ENCODE results near the gene IMPA2. TPM values are rescaled to one million over a fixed set of nuclear protein-coding genes. Genes with fewer than 3 reads are reported as not detected.
"Not testable (repeated sequence)": the region's sequence is repeated elsewhere in the genome, so short reads cannot be mapped to it uniquely, and the experiment has no call there.

Gene IMPA2
- total RNA-seq, 1 donor from 2014 or later, result 54.2 TPM

DNA sequence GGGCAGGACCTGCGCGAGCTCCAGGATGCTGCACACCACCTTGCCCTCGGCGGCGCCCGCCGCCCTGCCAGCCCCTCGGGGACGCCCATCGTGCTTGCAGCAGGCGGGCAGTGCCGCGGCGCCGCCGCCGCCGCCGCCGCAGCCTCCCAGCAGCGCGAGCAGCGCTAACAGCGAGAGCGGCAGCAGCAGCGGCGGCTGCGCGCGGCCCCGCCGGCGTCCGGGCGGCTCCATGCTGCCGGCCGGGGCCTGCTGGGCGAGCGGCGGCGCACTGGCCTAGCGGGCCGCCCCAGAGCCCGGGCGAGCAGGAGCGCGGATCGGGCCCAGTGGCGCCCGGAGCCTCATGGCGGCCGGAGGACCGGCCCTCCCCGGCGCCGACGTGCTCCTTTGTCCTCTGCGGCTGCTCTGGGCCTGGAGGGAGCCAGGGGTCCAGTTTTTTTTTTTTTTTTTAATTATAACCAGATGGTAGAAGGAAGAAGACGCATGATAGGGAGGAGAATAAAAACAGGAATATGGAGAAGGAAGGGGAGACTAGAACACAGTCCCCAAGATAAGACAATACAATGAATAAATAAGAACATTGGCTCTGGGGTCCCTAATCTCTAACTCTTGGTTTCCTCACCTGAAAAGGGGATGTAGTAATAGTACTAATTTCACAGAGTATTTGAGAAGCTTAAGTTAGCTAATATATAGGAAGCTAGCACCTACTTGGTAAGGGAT, 95.3 kb downstream of the IMPA2 start:
- no peaks in the 10 kb centered on the region for H3K9me3 ChIP-seq
- ATAC-seq (peak; percentile 88 to 89), DNase-seq (no peak)
- H3K36me3 ChIP-seq, result no peaks in the 10 kb centered on the region
- no peaks in the 10 kb centered on the region for H3K4me1 ChIP-seq
- TF ChIP-seq, protein P1, sequence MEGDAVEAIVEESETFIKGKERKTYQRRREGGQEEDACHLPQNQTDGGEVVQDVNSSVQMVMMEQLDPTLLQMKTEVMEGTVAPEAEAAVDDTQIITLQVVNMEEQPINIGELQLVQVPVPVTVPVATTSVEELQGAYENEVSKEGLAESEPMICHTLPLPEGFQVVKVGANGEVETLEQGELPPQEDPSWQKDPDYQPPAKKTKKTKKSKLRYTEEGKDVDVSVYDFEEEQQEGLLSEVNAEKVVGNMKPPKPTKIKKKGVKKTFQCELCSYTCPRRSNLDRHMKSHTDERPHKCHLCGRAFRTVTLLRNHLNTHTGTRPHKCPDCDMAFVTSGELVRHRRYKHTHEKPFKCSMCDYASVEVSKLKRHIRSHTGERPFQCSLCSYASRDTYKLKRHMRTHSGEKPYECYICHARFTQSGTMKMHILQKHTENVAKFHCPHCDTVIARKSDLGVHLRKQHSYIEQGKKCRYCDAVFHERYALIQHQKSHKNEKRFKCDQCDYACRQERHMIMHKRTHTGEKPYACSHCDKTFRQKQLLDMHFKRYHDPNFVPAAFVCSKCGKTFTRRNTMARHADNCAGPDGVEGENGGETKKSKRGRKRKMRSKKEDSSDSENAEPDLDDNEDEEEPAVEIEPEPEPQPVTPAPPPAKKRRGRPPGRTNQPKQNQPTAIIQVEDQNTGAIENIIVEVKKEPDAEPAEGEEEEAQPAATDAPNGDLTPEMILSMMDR (IDR thresholded peaks at IDR 0.05), result no peak
- intact Hi-C loops (cut with DNase I), result no loop called here
- no peak overlapping the region for H3K27ac ChIP-seq
- peak overlapping the region; percentile 37 for H3K4me3 ChIP-seq
- H3K27me3 ChIP-seq (ENCODE audit: low read depth), result no peaks in the 10 kb centered on the region

DNA sequence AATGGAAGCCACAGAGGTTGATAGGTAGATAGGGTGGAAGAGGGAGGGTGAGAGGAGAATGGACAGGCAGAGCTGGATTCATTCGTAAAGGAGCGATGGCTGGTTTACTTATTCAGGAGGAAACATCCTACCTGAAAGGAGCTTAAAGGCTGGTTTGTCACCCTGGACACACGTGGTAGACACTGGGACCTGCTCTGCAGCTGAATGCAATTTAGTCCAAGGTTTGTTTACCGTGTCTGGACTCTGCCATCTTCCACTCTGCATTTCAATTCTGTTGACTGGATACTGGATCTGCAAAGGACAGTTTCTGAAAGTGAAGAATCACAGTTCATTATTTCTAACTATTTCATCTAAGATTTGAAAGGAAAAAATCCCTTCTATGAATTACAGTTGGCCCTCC, 96.7 kb downstream of the IMPA2 start:
- H3K27ac ChIP-seq; ATAC-seq; H3K27me3 ChIP-seq (ENCODE audit: low read depth); intact Hi-C loops (cut with DNase I); H3K9me3 ChIP-seq; DNase-seq; H3K4me1 ChIP-seq; H3K36me3 ChIP-seq; H3K4me3 ChIP-seq: not testable (repeated sequence)

DNA sequence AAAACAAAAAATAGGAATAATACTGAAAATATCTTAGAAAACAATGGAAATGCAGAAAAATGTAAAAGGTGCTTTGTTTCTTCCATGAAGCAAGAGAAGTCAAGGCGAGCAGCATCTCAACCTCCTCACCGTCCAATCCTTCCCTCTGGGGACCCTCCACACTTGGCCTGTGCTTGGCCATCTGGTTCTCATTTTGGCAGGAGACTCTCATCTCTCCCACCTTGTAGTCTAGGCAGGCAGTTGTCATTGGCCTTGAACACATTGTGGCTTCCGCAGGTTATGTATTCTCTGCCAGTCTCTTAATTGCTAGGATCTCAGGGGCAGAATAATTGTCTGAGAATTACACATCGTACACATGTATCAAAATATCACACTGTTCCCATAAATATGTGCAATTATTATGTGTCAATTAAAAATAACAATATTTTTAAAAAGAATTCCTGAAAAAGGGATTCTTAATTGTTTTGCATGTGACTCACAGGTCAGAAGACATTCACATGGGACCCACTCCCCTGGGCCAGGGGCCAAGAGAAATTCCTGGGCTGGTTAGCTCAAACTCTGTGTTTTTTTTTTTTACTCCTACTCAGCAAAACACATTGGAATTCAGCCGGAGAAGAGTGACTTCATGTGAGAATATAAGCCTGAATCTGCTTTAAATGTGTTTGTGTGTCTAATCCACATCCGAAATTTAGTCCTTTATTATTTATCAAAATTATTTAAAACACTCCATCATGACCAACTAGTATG, 98.4 kb downstream of the IMPA2 start:
- intact Hi-C loops (cut with DNase I), result no loop called here

More for the DNA sequence above, 98.4 kb downstream of the IMPA2 start:
- H3K27ac ChIP-seq, result no peak overlapping the region
- H3K4me3 ChIP-seq, result no peak overlapping the region
- no peaks in the 10 kb centered on the region for H3K36me3 ChIP-seq
- no peaks in the 10 kb centered on the region for H3K4me1 ChIP-seq
- no peaks in the 10 kb centered on the region for H3K9me3 ChIP-seq
- DNase-seq, result no peak
- no peaks in the 10 kb centered on the region for H3K27me3 ChIP-seq (ENCODE audit: low read depth)
- ATAC-seq, result no peak
- TF ChIP-seq, protein P1 (IDR thresholded peaks at IDR 0.05), result no peak

Other genes starting within 250 kb of the IMPA2 start
- 39.4 TPM for gene CHMP1B, start 130.1 kb upstream of the IMPA2 start, total RNA-seq
- 62.1 TPM for gene MPPE1, start 73.2 kb upstream of the IMPA2 start, total RNA-seq
- 0.27 TPM for gene ANKRD62, start 112.3 kb downstream of the IMPA2 start, total RNA-seq